ENCODE measurements around the gene TRMO.

GRCh38 chr9:97874624-97875023, 47.7 kb downstream of the TRMO start:
- TF ChIP-seq CEBPB (IDR thresholded peaks at IDR 0.05) (no peak), EGR1 (IDR thresholded peaks at IDR 0.05) (no peak), REST (IDR thresholded peaks at IDR 0.05; ENCODE audit: low read depth) (no peak), ZBTB7A (IDR thresholded peaks at IDR 0.05; ENCODE audit: low read depth) (no peak), NFIC (IDR thresholded peaks at IDR 0.05) (peak; percentile 37; the same call in 1 of the 2 replicates), MAX (IDR thresholded peaks at IDR 0.05) (no peak), EP300 (IDR thresholded peaks at IDR 0.05; ENCODE audit: borderline replicate concordance) (no peak), YY1 (IDR thresholded peaks at IDR 0.05; ENCODE audit: low read depth) (no peak), FOXM1 (IDR thresholded peaks at IDR 0.05; ENCODE audit: borderline replicate concordance, low read depth) (no peak), TCF12 (IDR thresholded peaks at IDR 0.05; ENCODE audit: low read depth) (peak; percentile 34; the same call in 1 of the 2 replicates), TAF1 (IDR thresholded peaks at IDR 0.05; ENCODE audit: low read depth) (no peak), RAD21 (IDR thresholded peaks at IDR 0.05; ENCODE audit: low read depth) (no peak)
